WTC11 (cell line): ENCODE data around the gene NDUFS6.

Experiments used
- ATF1 ChIP-seq: sonication (generic); formaldehyde crosslinking; IDR thresholded peaks from 2 replicates; pipeline ENCODE4 v1.8.1; 2023; ENCODE audit warnings: mild to moderate bottlenecking, moderate library complexity, missing genetic modification reagents
- CBFB ChIP-seq: sonication (generic); formaldehyde crosslinking; IDR thresholded peaks from 2 replicates; pipeline ENCODE4 v1.8.1; 2022; ENCODE audit warnings: mild to moderate bottlenecking, low read depth, missing genetic modification reagents
- MXD4 ChIP-seq: fragments of 250-450 bp; sonication (Bioruptor Pico); IDR thresholded peaks from 2 replicates; pipeline ENCODE4 v1.8.0; 2021; ENCODE audit warnings: mild to moderate bottlenecking, moderate library complexity, borderline replicate concordance
- NR3C1 ChIP-seq: sonication (generic); formaldehyde crosslinking; conservative IDR thresholded peaks from 2 replicates; pipeline ENCODE4 v1.8.1; 2023; ENCODE audit warnings: low read depth, mild to moderate bottlenecking, missing genetic modification reagents
- TP53 ChIP-seq: sonication (generic); formaldehyde crosslinking; IDR thresholded peaks from 2 replicates; pipeline ENCODE4 v1.8.1; 2023; ENCODE audit warnings: mild to moderate bottlenecking, missing genetic modification reagents
- ZBTB21 ChIP-seq: sonication (generic); formaldehyde crosslinking; IDR thresholded peaks from 2 replicates; pipeline ENCODE4 v1.8.1; 2023; ENCODE audit warnings: mild to moderate bottlenecking, missing genetic modification reagents, borderline replicate concordance
- TF ChIP-seq, protein P1 (sequence below): fragments of 200-600 bp; IDR thresholded peaks from 2 replicates; pipeline ENCODE4 v1.8.0; 2022; ENCODE audit warnings: antibody characterized with exemption
- TF ChIP-seq, protein P2 (sequence below): fragments of 250-450 bp; sonication (Bioruptor Pico); IDR thresholded peaks from 2 replicates; pipeline ENCODE4 v1.9.0; 2021; ENCODE audit warnings: mild to moderate bottlenecking, borderline replicate concordance
- TF ChIP-seq, protein P3 (sequence below): sonication (generic); formaldehyde crosslinking; IDR thresholded peaks from 2 replicates; pipeline ENCODE4 v1.8.0; 2022; ENCODE audit warnings: mild to moderate bottlenecking, missing genetic modification reagents
- TF ChIP-seq, protein P4 (sequence below): sonication (generic); formaldehyde crosslinking; conservative IDR thresholded peaks from 2 replicates; pipeline ENCODE4 v1.8.1; 2023; ENCODE audit warnings: mild to moderate bottlenecking, low read depth, missing genetic modification reagents, moderate library complexity
- TF ChIP-seq, protein P5 (sequence below): sonication (generic); formaldehyde crosslinking; IDR thresholded peaks from 2 replicates; pipeline ENCODE4 v1.8.1; 2022; ENCODE audit warnings: mild to moderate bottlenecking, missing genetic modification reagents, moderate library complexity, borderline replicate concordance
- TF ChIP-seq, protein P6 (sequence below): sonication (generic); formaldehyde crosslinking; IDR thresholded peaks from 2 replicates; pipeline ENCODE4 v1.8.1; 2023; ENCODE audit warnings: mild to moderate bottlenecking, missing genetic modification reagents

DNA sequence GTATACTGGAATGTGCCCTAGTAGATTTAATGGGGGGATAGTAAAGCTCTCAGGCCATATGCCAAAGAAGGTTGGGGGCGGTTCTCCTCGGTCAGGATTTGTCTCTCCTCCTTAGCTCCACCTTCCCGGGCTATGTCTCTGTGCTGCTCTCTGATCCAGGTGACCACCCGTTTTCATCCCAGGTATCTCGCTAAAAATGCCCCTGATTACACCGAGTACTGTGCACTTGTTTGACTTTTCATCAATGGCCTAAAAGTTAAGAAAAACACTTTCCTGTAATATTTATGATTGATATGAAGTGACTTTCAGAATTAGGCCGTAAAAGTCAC, 724 bp downstream of the NDUFS6 start:
- TF ChIP-seq, protein P1, sequence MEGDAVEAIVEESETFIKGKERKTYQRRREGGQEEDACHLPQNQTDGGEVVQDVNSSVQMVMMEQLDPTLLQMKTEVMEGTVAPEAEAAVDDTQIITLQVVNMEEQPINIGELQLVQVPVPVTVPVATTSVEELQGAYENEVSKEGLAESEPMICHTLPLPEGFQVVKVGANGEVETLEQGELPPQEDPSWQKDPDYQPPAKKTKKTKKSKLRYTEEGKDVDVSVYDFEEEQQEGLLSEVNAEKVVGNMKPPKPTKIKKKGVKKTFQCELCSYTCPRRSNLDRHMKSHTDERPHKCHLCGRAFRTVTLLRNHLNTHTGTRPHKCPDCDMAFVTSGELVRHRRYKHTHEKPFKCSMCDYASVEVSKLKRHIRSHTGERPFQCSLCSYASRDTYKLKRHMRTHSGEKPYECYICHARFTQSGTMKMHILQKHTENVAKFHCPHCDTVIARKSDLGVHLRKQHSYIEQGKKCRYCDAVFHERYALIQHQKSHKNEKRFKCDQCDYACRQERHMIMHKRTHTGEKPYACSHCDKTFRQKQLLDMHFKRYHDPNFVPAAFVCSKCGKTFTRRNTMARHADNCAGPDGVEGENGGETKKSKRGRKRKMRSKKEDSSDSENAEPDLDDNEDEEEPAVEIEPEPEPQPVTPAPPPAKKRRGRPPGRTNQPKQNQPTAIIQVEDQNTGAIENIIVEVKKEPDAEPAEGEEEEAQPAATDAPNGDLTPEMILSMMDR, result no peak
- TF ChIP-seq ZBTB21 (CRISPR knock-in tag) (no peak), CBFB (no peak), TP53 (CRISPR knock-in tag) (no peak), MXD4 (no peak), NR3C1 (no peak), ATF1 (CRISPR knock-in tag) (no peak)
- TF ChIP-seq, protein P2, sequence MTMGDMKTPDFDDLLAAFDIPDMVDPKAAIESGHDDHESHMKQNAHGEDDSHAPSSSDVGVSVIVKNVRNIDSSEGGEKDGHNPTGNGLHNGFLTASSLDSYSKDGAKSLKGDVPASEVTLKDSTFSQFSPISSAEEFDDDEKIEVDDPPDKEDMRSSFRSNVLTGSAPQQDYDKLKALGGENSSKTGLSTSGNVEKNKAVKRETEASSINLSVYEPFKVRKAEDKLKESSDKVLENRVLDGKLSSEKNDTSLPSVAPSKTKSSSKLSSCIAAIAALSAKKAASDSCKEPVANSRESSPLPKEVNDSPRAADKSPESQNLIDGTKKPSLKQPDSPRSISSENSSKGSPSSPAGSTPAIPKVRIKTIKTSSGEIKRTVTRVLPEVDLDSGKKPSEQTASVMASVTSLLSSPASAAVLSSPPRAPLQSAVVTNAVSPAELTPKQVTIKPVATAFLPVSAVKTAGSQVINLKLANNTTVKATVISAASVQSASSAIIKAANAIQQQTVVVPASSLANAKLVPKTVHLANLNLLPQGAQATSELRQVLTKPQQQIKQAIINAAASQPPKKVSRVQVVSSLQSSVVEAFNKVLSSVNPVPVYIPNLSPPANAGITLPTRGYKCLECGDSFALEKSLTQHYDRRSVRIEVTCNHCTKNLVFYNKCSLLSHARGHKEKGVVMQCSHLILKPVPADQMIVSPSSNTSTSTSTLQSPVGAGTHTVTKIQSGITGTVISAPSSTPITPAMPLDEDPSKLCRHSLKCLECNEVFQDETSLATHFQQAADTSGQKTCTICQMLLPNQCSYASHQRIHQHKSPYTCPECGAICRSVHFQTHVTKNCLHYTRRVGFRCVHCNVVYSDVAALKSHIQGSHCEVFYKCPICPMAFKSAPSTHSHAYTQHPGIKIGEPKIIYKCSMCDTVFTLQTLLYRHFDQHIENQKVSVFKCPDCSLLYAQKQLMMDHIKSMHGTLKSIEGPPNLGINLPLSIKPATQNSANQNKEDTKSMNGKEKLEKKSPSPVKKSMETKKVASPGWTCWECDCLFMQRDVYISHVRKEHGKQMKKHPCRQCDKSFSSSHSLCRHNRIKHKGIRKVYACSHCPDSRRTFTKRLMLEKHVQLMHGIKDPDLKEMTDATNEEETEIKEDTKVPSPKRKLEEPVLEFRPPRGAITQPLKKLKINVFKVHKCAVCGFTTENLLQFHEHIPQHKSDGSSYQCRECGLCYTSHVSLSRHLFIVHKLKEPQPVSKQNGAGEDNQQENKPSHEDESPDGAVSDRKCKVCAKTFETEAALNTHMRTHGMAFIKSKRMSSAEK, result no peak
- TF ChIP-seq, protein P3, sequence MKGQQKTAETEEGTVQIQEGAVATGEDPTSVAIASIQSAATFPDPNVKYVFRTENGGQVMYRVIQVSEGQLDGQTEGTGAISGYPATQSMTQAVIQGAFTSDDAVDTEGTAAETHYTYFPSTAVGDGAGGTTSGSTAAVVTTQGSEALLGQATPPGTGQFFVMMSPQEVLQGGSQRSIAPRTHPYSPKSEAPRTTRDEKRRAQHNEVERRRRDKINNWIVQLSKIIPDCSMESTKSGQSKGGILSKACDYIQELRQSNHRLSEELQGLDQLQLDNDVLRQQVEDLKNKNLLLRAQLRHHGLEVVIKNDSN (CRISPR knock-in tag), result no peak
- TF ChIP-seq, protein P4, sequence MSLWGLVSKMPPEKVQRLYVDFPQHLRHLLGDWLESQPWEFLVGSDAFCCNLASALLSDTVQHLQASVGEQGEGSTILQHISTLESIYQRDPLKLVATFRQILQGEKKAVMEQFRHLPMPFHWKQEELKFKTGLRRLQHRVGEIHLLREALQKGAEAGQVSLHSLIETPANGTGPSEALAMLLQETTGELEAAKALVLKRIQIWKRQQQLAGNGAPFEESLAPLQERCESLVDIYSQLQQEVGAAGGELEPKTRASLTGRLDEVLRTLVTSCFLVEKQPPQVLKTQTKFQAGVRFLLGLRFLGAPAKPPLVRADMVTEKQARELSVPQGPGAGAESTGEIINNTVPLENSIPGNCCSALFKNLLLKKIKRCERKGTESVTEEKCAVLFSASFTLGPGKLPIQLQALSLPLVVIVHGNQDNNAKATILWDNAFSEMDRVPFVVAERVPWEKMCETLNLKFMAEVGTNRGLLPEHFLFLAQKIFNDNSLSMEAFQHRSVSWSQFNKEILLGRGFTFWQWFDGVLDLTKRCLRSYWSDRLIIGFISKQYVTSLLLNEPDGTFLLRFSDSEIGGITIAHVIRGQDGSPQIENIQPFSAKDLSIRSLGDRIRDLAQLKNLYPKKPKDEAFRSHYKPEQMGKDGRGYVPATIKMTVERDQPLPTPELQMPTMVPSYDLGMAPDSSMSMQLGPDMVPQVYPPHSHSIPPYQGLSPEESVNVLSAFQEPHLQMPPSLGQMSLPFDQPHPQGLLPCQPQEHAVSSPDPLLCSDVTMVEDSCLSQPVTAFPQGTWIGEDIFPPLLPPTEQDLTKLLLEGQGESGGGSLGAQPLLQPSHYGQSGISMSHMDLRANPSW (CRISPR knock-in tag), result no peak
- TF ChIP-seq, protein P5, sequence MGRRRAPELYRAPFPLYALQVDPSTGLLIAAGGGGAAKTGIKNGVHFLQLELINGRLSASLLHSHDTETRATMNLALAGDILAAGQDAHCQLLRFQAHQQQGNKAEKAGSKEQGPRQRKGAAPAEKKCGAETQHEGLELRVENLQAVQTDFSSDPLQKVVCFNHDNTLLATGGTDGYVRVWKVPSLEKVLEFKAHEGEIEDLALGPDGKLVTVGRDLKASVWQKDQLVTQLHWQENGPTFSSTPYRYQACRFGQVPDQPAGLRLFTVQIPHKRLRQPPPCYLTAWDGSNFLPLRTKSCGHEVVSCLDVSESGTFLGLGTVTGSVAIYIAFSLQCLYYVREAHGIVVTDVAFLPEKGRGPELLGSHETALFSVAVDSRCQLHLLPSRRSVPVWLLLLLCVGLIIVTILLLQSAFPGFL (CRISPR knock-in tag), result no peak
- TF ChIP-seq, protein P6, sequence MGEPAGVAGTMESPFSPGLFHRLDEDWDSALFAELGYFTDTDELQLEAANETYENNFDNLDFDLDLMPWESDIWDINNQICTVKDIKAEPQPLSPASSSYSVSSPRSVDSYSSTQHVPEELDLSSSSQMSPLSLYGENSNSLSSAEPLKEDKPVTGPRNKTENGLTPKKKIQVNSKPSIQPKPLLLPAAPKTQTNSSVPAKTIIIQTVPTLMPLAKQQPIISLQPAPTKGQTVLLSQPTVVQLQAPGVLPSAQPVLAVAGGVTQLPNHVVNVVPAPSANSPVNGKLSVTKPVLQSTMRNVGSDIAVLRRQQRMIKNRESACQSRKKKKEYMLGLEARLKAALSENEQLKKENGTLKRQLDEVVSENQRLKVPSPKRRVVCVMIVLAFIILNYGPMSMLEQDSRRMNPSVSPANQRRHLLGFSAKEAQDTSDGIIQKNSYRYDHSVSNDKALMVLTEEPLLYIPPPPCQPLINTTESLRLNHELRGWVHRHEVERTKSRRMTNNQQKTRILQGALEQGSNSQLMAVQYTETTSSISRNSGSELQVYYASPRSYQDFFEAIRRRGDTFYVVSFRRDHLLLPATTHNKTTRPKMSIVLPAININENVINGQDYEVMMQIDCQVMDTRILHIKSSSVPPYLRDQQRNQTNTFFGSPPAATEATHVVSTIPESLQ (CRISPR knock-in tag), result no peak
